ENCODE results near the gene COG4. TPM values are rescaled to one million over a fixed set of nuclear protein-coding genes. Genes with fewer than 3 reads are reported as not detected.

The COG4 gene
- total RNA-seq, 1 donor from 2014 or later = 57.6 TPM

DNA sequence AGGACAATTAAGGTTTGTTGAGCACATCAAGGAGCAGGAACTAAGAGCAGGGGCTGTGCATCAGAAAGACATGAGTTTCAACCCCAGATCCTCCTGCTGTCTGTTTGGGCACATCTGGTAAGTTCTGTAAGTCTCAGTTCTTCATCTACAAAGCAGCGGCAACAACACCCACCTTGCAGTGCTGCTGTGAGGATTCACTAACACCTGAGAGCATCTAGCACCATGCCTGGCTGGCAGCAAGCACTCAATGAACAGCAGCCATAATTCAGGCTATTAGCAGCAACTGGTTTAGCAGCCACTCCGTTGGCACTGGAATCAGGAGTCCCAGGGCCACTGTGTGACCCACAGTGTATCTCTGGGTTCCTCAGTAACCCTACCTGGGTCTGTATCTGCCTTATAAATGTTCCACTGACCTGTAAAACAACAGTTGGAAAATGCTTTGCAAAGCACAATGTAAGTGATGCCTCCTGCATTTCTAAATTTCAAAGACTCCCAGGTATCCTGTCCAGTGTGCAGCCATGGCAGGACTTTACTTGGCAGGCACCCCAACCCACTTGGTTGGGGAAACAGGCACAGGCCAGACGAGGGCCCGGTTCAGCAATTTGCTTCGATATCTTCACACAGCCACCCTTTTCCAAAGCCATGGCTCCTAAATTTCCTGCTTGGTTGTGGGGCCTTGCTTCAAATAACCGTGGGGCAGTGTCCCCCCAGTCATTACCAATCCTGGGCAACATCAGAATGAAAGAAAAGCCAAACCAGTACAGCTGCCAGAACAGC lies 88.7 kb downstream of the COG4 start:
- no peak overlapping the region for H3K4me3 ChIP-seq (ENCODE audit: low read depth, low read length)
- TF ChIP-seq, protein P1, sequence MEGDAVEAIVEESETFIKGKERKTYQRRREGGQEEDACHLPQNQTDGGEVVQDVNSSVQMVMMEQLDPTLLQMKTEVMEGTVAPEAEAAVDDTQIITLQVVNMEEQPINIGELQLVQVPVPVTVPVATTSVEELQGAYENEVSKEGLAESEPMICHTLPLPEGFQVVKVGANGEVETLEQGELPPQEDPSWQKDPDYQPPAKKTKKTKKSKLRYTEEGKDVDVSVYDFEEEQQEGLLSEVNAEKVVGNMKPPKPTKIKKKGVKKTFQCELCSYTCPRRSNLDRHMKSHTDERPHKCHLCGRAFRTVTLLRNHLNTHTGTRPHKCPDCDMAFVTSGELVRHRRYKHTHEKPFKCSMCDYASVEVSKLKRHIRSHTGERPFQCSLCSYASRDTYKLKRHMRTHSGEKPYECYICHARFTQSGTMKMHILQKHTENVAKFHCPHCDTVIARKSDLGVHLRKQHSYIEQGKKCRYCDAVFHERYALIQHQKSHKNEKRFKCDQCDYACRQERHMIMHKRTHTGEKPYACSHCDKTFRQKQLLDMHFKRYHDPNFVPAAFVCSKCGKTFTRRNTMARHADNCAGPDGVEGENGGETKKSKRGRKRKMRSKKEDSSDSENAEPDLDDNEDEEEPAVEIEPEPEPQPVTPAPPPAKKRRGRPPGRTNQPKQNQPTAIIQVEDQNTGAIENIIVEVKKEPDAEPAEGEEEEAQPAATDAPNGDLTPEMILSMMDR (conservative IDR thresholded peaks at IDR 0.05; ENCODE audit: low read depth, low read length) = no peak
- no peak for DNase-seq (ENCODE audit: low read depth)

DNA sequence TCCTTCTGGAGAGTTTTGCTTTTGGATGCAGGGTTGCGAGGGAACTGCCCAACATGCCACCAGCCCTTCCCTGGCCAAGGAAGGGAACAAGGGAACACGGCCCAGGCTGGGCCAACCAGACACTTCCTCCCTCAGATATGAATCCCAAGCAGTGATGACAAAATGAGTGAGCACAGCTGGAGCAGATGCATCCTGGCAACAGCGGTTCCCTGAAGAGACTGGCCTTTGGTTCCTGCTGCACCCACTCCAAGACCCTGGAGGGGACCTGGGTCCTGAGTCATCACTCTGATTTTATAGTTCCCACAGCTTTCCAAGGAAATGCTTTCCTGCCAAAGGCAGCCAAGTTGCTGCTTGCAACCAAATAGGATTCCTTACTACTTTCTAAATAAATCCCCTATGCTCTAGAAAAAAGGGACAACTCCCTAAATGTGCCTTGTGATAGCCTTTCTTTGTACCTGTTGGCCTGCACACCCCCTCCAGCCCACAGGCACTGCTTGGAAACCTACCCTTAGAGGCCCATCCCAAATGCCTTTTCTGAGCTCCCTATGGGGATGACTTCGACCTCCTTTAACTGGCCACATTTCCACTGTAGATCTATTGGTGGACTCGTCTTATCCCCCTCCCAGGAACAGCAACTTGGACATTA lies 89.8 kb downstream of the COG4 start:
- H3K4me3 ChIP-seq (ENCODE audit: low read depth, low read length) = no peak overlapping the region
- no peak for DNase-seq (ENCODE audit: low read depth)

DNA sequence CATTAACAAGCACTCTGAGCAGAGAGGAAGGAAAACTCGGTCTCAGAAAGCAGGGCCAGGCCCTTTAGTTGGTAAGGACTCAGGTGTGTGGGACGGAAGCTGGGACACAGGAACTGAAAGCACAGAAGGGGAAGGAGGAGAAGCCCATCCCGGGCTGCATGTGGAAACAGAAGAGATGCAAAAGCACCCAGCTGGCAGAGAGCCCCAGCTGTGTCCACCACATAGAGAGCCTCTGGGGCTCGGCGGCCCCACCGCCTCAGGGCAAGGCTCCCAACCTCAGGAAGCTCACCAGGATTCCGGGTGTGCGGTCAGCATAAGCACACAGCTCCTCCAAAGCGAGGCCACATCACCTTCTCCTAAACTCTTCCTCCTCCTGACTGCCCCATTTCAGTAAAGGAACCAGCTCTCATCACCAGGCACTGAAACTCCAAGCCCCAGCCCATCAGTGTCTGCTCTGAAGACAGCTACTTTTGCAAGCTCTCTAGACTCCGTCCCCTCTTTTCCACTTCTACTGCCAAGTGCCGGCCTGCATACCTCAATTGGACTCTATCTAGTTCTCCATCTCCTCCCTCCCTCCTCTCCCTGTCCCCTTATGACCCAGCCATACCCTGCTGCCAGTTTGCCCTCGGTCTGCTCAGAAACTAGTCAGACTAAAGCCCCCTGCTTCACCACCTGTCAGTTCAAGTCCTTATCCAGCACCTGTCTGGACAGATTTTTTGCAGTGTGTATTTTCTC lies 90.5 kb downstream of the COG4 start:
- H3K4me3 ChIP-seq (ENCODE audit: low read depth, low read length) = no peak overlapping the region
- DNase-seq (ENCODE audit: low read depth) = no peak
- TF ChIP-seq, protein P1 (conservative IDR thresholded peaks at IDR 0.05; ENCODE audit: low read depth, low read length) = no peak

More for the DNA sequence above, 89.8 kb downstream of the COG4 start:
- TF ChIP-seq, protein P1 (conservative IDR thresholded peaks at IDR 0.05; ENCODE audit: low read depth, low read length) = no peak

DNA sequence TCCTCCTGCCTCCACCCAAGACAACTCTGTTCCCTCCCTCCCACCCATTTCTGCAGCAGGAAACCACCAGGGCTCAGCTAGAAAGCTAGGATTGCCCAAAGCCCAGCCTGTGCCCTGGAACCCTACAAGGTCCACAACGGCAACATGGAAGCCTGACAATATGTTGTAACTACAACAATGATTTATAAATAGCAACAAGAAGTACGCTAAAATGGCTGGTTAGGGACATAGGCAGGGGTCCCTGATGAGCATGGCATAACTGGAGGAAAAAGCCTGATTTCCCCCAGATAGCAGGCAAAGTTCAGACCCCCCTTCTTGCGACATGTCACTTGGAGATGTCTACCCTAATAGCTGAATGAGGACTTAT lies 91.0 kb downstream of the COG4 start:
- H3K4me3 ChIP-seq (ENCODE audit: low read depth, low read length) = no peak overlapping the region

DNA sequence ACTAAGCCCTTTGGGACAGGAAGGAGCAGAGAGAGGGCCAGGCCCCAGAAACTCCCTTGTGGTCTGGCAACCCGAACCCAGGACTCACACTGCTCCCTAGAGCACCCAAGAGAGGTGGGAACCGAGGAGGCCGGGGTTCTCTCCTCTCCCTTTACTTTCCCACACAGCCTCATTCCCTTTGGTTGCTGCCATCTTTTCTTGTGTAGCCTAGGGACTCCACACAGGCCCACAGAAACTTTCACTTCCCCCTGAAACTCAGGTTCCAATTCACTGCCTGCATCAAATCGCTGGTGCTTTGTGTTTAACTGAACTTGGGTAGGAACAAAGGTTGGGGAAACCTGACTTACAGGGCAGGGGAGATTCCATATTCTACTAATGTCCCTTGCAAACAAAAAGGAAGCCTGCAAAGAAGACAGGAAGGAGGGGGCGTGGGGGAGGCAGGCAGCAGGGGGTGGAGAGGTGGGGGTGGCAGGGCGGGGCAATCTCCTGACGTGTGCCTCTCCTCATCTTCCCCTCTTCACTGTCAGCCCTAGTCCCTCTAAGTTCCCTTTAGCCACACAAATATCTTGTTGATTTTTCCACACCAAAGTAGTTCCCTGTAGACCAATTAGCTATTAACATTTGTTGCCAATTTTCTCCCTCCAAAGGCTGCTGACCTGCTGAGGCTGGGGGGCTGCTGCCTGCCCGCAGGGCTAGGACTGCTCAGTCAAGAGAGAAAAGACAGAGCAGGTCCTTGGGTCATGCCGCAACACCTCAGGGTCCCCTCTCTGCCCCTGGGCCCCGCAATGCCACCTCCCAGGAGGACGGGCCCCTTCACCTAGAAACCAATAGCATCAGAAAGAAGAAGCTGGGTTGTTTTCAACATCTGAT lies 92.5 kb downstream of the COG4 start:
- TF ChIP-seq, protein P1 (conservative IDR thresholded peaks at IDR 0.05; ENCODE audit: low read depth, low read length) = no peak
- no peak overlapping the region for H3K4me3 ChIP-seq (ENCODE audit: low read depth, low read length)
- no peak for DNase-seq (ENCODE audit: low read depth)

More for the DNA sequence above, 91.0 kb downstream of the COG4 start:
- no peak for DNase-seq (ENCODE audit: low read depth)
- TF ChIP-seq, protein P1 (conservative IDR thresholded peaks at IDR 0.05; ENCODE audit: low read depth, low read length) = no peak

Other genes with a start within 250 kb of the COG4 start
- 56.0 and 125 TPM in 2 replicates for gene AARS1, start 234.0 kb downstream of the COG4 start, total RNA-seq
- gene DDX19B, start 224.4 kb downstream of the COG4 start, total RNA-seq = 20.9 and 46.1 TPM in 2 replicates
- 31.8 and 45.1 TPM in 2 replicates for gene DDX19A, start 176.7 kb downstream of the COG4 start, total RNA-seq
- gene ST3GAL2, start 84.5 kb downstream of the COG4 start, total RNA-seq = 23.3 and 28.6 TPM in 2 replicates
- 13.3 and 21.8 TPM in 2 replicates for gene FCSK, start 69.0 kb downstream of the COG4 start, total RNA-seq
- 65.9 and 168 TPM in 2 replicates for gene SF3B3, start 262 bp upstream of the COG4 start, total RNA-seq
- gene IL34, start 123.0 kb upstream of the COG4 start, total RNA-seq = 0.86 TPM in 1 of 2 replicates, not detected in the other
- gene MTSS2, start 162.5 kb upstream of the COG4 start, total RNA-seq = 12.6 and 39.8 TPM in 2 replicates